A204.1 (cell line): ENCODE measurements around the gene SAXO1.

Source experiments
- FAIRE-seq: peaks from 2 replicates; lab custom pipeline; 2012; peaks lifted over from hg19 to GRCh38; lab: Jason Lieb, UNC

The SAXO1 gene

DNA sequence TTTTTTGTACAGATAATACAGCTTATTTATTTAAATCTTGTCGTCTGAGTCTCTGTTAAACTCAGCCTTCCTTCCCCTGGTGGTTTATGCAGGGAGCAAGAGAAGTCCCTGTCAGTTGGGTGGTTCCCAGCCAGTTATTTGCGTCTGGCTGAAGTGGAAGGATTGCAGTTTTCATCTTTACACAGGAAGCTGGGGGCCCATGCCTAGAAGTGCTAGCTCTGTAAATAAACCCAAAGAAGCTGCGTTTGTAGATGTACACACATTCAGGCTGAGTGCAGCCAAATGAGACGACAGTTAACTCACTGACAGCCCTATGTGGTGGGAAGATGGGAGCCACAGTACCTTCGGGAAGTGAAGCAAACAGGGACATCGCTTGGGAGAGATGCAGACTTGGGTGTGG, 122.1 kb downstream of the SAXO1 start:
- FAIRE-seq = no peak

DNA sequence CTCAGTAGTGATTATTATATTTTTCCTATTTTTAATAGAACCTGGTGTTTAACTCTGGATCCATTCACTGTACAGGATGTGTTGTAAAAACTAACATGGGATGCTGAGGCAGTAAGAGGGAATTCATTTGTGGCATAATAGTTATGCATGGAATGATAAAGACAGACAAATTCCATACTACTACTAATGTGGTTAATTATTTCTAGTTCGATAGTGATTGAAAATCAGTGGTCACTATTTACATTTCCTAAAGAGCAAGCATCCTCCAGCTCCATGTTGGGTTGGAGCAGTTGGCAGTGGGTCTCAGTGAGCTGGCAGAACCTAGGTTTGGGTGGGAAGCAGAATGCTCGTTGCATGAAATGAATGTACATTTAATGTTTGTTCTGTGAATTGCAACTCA, 122.6 kb downstream of the SAXO1 start:
- FAIRE-seq = no peak

DNA sequence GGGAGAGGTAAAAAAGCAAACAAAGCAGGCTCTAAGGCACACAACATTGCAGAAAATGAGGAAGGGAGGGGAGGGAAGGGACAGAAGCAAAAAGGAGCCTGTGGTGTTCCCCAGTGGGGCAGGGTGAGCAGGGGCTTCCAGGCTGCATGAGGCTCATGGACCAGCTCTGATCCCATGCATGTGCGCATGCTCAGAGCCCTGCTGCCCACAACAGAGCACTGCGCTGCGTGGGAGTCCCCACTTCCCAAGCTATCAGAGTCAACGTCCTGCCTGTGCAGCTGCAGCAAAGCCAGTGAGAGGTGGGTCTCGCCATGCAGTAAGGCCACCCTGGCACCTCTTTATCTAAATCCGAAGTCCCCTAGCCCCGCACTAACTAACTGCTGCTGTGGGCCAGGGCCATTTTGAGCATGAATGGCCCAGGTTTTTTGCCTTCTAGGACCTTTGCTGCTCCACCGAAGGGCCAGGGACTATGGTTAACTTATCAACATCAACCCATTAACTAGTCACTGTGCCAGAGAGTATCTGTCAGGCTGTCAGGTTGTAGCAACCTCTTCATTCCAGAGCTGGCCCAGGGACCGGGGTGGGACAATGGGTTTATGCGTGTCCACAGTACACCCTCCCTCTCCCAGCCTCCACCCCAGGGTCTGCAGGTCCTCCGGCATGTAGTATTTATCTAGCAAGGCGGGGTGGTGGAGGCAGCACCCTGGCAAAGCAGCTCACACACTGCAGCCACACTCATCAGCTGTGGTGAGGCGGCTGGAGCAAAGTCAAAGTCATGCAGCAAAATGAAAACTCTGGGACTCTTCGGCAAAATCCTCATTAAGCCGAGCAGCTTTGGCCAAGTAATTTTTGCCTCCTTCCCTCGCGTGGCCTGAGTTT, 123.6 kb downstream of the SAXO1 start:
- FAIRE-seq = no peak

- FAIRE-seq = no peak
Measured at GRCh38 chr9:18907927-18908625, 124.9 kb downstream of the SAXO1 start.

DNA sequence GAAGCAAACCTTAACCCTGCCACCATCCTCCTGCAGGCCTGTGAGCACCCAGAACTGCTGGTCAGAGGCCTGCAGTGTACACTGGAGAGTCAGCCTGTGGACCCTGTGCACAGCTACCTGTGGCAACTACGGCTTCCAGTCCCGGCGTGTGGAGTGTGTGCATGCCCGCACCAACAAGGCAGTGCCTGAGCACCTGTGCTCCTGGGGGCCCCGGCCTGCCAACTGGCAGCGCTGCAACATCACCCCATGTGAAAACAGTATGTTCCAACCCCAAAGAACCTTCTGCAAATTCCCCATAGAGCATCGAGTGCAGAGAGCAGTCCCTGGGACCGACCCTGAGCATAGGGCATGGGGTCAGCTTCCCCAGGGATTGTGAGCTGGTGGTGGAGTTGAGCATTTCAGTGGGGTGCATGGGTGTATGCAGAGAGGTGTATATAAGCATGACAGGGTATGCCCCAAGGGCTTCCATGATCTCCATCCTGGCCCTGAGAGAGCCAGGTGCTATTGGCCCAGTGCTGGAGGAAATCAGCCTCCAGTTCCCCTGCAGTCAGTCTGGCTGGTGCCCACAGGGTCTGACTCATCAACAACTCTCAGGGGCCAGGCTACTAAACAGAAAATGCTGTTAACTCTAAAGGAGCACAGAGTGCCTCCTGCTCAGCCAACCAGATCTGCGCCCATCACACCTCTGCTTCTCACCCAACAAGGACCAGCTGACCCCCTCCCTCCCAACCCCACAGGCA, 126.2 kb downstream of the SAXO1 start:
- FAIRE-seq = no peak

- FAIRE-seq = no peak
Measured at GRCh38 chr9:18905883-18906629, 127.0 kb downstream of the SAXO1 start.

GRCh38 chr9:18905028-18905882, 127.8 kb downstream of the SAXO1 start:
- no peak for FAIRE-seq

DNA sequence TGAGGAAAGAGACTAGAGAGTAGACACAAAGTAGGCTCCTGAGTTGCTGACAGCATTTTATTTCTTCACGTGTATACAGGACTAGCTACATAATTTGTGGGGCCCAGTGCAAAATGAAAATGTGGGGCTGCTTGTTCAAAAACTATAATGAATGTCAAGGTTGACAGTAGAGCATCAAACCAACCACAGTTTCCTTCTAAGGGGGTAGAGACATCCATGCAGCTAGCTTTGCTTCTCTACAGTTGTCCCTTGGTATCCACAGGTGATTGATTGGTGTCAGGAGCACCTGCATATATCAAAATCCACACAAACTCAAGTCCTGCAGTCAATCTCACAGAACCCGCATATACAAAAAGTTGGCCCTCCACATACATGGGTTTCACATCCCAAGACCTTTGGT, 129.6 kb downstream of the SAXO1 start:
- FAIRE-seq = no peak

- FAIRE-seq = no peak
Measured at GRCh38 chr9:18896531-18897179, 136.4 kb downstream of the SAXO1 start.

DNA sequence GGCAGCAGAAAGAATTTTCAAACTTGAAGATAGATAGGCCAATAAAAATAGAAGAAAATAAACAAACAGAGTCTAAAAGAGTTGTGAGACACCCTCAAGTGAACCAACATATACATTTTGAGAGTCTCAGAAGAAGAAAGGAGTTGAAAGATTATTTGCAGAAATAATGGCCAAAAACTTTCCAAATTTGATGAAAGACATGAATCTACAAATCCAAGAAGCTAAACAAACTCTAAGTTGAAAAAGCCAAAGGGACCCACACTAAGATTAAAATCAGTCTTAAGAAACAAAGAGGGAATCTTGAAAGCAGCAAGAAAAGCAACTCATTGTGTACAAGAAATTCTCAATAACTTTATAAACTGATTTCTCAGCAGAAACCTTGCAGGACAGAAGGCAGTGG, 137.0 kb downstream of the SAXO1 start:
- no peak for FAIRE-seq

- FAIRE-seq = no peak
Measured at GRCh38 chr9:18893491-18893890, 139.5 kb downstream of the SAXO1 start.

GRCh38 chr9:18893046-18893445, 140.0 kb downstream of the SAXO1 start:
- no peak for FAIRE-seq

DNA sequence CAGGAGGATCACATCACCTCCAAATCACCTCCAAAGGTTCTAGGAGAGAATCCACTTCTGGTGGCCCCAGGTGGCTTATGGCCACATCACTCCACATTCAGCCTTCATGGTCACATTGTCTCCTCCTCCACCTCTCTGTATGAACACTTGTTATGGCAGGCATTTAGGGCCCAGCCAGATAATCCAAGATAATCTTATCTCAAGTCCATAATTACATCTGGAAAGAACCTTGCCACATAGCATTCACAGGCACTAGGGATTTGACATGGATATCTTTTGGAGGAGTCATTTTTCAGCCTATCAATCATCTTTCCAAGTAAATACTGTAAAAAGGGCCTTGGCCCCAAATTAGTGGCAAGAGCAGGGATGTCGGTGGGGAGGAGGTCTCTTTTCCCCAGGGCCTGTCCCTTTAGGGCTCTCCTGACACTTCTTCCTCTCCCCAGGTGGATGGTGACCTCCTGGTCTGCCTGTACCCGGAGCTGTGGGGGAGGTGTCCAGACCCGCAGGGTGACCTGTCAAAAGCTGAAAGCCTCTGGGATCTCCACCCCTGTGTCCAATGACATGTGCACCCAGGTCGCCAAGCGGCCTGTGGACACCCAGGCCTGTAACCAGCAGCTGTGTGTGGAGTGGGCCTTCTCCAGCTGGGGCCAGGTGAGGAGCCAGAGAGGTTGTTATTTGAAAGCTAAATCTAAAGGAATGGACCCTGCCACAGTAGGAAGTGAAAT, 140.9 kb downstream of the SAXO1 start:
- no peak for FAIRE-seq

- no peak for FAIRE-seq
Measured at GRCh38 chr9:18890372-18890771, 142.6 kb downstream of the SAXO1 start.

DNA sequence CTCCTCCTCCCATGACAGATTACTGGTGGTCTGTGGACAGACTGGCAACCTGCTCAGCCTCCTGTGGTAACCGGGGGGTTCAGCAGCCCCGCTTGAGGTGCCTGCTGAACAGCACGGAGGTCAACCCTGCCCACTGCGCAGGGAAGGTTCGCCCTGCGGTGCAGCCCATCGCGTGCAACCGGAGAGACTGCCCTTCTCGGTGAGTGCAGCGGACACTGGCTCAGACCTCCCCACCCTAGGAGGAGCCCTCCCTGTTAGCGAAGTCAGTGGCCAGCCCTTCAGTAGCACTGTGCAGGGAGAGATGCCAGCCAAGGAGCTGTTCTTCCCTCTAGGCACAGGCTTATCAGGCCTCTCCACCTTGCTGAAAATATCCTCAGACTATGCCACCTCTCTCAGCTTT, 143.5 kb downstream of the SAXO1 start:
- FAIRE-seq = no peak

DNA sequence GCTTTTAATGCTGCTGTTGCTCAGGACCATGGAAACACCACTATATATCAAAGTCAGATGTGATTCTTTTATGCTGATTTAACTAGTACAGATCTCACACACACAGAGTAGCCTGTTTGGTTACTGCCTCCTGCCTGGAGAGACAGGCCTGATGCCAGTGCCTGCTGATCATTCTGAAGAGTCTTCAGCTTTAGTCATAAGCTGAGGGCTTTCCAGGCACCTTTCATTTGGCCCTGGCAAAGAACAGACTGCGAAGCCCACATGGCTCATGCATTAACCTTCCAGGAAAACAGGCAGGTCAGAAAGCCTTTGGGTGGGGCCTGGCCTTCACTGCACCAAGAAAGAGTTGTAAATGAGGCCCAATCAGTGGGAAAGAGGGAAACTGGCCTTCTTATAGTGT, 144.7 kb downstream of the SAXO1 start:
- no peak for FAIRE-seq

DNA sequence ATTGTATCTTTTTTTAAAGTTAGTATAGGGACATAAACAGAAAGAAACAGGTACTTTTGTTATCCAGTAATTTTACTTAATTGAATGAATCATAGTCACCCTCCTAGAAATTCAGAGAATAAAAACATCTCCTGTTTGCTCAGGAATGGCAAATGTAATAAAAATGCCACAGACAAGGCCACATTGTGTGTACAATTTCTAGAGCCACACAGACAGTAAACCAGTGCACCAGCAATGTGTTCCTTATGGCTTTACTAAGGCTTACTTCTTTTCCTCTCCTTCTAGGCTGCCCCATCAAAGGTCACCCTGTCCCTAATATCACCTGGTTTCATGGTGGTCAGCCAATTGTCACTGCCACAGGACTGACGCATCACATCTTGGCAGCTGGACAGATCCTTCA, 145.5 kb downstream of the SAXO1 start:
- no peak for FAIRE-seq

DNA sequence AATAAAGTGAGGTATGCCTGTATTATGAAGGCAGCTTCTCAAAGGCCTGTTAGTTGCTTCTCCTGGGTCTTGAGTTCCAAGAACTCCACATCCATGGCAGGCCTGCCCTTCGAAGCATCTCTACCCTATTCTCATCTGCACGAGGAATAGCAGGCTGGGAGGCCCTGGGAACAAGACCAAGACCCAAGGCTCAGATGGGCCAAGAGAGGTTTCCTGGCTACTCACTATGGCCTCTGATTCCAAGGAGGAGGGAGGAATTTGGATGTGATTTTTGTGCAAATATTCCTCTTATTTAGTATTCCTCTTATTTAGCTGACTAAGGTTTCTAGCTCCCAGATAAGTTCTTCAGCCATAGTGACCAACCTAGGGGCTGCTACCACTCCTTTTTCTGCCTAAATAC, 151.3 kb downstream of the SAXO1 start:
- no peak for FAIRE-seq

DNA sequence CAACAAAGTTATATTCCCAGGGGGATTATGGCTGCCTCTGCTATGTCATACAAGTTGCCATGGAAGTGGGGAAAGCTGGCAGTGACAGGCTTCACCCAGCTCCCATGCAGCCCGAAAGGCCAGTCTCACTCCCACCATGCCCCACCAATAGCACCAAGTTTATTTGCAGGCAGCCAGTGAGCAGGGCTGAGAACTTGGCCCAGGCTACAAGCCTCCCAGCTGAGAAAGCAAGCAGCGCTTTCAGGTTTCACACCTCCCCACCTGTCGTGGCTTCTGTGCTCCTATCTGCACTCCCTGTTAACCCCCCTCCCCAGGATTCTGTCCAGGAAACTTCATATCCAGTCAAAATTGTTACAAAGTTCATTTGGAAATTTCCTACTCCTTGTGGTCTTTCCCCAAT, 155.0 kb downstream of the SAXO1 start:
- no peak for FAIRE-seq
